Anterior cingulate cortex (tissue), 58 donors: ENCODE measurements around the gene GJB5.

ENCODE experiments used
- DNase-seq, 58 donors: peaks; one replicate each; lab custom pipeline; 2025; lab: John Stamatoyannopoulos, UW

GJB5 gene

DNA sequence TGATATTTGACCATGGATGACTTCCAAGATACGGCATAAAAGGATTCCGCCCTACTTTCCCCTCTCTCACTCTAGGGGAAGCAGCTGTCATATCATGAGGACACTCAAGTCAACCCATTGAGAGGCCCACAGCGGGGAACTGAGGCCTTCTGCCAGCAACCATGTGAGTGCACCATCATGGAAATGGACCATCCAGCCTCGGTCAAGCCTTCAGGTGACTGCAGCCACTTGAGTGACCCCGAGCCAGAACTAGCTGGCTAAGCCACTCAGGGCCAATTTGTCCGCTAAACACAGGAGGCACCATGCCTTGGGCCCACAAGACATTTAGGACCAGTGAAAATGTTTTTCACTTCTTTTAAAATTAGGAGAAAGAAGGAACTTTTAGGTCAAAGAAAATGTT, 11.1 kb upstream of the GJB5 start:
- no peak for DNase-seq

DNA sequence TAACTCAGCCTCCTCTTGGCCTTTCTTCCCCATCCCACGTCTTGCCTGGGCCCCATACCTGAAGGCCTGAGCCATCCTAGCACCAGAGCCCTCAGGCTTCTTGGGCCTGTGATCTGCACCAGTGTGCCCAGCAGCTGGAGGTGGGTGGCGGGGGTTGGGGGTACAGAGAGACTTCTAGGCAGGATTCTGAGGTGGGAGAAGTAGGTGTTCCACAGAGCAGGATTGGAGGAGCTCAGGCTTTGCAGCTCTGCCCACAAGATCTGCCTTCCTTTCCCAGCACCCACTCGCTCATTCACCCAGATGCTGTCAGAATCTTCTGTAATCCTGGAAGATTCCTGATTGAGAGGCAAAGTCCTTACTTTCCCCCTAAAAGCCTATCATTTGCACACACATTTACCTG, 10.0 kb upstream of the GJB5 start:
- DNase-seq, result peak in 6 of 58 donors; percentile 2 to 39 (median 14)

DNA sequence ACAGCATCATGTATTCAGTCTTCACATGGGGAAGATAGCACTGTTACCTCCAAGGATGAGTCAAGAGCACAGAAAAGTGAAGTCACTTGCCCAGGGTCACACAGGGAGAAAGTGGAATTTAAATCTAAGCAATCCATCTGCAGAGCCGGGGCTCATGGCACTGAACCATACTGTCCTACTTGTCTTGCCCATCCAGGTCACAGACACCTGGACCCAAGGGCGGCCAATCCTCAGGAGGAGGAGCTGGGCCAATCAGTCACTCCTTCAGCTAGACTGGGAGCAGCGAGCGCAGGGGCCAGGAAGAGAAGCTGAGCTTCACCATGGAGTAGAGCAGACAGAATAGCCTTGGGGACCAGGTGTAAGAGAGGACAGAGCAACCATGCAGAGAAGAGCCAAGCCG, 9.2 kb upstream of the GJB5 start:
- no peak for DNase-seq

DNA sequence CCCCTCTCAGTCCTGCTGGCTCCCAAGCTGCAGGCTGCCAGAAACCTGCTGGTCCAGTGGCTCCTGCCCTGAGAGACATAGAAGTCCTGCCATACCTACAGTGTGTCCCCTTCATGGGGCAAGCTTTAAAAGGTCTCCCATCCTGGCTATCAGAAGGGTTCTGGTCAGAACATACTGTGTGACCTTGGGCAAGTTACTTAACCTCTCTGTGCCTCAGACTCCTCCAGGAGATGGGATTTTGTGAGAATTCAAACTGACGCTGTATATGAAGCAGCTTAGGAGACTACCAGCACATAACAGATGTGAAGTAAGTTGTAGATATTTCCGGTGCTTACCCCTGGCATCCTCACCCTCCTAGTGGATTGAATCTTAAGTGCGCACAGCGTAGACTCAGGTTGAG, 8.7 kb upstream of the GJB5 start:
- DNase-seq, result no peak

GRCh38 chr1:34746785-34747637, 7.8 kb upstream of the GJB5 start:
- DNase-seq, result no peak

GRCh38 chr1:34747638-34747941, 7.3 kb upstream of the GJB5 start:
- DNase-seq, result no peak

DNA sequence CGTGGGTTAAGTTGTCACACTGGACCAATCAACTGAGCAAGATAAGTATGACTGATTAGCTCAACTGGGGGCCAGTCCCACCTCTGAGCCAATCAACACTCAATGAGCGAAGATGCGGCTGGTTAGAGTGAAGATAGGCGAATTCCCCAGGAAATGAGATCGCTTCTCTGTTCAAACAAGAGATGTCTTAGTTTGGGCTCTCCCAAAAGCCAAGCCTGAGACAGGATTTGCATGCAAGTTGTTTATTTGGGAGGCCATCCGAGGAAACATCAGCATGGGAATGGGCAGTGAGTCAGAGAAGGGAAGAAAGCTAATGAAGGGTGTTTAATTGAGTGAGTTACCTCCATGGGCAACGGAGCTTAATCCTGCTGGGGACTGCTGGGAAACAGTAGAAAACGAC, 4.9 kb upstream of the GJB5 start:
- peak in 2 of 58 donors; percentile 20 to 36 for DNase-seq

- DNase-seq, result peak in 2 of 58 donors; percentile 18 to 20
These were observed 4.2 kb upstream of the GJB5 start for GRCh38 chr1:34750610-34751009.

- DNase-seq, result no peak
These were observed 1.7 kb upstream of the GJB5 start for GRCh38 chr1:34753163-34753562.

DNA sequence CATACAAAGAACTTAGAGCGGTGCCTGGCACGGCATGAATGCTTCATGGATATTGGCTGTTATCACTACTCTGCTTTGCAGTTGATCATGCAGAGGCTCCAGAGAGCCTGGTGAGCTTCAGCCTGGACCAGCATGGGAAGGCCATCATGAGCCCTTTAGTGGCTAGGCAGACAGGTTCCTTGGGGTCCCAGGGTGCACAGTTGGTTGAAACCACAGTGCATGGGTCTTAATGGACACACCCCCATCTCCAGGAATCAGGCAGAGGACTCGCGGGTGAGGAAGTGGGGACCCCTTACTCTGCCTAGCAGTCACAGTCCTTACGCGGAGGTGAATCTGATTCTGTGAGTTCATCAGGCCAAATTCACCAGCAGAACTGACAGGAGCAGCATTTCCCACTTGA, 1.1 kb downstream of the GJB5 start:
- no peak for DNase-seq

GRCh38 chr1:34757386-34757785, 2.5 kb downstream of the GJB5 start:
- DNase-seq, result no peak

- DNase-seq, result no peak
These were observed 3.9 kb downstream of the GJB5 start for GRCh38 chr1:34758751-34759150.

- no peak for DNase-seq
These were observed 4.9 kb downstream of the GJB5 start, which contains the start of gene GJB4 for GRCh38 chr1:34759503-34760357. Gene GJB4, plus strand, starts transcription at chr1:34759740. Its CDS starts 1,515 bp downstream, at chr1:34761255.

DNA sequence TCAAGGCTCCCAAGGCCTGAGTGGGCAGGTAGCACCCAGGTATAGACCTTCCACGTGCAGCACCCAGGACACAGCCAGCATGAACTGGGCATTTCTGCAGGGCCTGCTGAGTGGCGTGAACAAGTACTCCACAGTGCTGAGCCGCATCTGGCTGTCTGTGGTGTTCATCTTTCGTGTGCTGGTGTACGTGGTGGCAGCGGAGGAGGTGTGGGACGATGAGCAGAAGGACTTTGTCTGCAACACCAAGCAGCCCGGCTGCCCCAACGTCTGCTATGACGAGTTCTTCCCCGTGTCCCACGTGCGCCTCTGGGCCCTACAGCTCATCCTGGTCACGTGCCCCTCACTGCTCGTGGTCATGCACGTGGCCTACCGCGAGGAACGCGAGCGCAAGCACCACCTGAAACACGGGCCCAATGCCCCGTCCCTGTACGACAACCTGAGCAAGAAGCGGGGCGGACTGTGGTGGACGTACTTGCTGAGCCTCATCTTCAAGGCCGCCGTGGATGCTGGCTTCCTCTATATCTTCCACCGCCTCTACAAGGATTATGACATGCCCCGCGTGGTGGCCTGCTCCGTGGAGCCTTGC, 6.4 kb downstream of the GJB5 start:
- peak in 1 of 58 donors; percentile 19 for DNase-seq

DNA sequence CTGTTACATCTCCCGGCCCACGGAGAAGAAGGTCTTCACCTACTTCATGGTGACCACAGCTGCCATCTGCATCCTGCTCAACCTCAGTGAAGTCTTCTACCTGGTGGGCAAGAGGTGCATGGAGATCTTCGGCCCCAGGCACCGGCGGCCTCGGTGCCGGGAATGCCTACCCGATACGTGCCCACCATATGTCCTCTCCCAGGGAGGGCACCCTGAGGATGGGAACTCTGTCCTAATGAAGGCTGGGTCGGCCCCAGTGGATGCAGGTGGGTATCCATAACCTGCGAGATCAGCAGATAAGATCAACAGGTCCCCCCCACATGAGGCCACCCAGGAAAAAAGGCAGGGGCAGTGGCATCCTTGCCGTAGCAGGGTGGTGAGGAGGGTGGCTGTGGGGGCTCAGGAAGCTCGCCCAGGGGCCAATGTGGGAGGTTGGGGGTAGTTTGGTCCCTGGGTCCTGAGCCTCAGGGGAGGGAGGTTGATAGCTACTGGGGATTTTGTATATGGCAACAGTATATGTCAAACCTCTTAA, 7.0 kb downstream of the GJB5 start:
- no peak for DNase-seq

DNA sequence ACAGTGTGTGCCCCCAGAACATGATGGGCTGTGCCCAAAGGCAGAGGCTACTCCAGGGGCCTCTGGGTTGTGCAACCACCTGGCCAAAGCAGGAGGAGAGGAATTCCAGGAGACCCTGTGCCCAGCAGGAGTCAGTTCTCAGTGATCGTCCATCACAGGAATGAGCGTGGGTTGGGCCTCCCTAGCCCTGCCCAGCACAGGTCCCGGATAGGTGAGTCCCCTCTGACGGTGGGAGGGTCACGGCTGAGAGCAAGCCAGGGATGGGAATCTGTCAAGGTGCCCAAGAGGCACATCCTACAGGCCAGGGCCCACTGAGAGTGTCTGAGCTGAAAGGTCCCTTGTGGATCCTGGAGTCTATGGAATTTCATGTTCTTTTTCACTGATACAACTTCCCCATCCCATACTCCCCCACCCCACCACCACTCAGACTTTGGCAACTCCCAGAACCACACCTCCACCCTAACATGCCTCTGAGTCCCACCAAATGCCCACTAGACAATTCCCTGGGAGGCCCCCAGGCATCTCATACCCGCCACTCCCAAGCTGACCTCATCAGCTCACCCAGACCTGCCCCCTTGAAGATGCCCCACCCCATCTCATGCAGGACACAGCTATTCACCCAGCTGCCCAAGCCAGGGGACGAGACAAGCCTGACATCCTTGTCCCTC, 7.8 kb downstream of the GJB5 start:
- no peak for DNase-seq

DNA sequence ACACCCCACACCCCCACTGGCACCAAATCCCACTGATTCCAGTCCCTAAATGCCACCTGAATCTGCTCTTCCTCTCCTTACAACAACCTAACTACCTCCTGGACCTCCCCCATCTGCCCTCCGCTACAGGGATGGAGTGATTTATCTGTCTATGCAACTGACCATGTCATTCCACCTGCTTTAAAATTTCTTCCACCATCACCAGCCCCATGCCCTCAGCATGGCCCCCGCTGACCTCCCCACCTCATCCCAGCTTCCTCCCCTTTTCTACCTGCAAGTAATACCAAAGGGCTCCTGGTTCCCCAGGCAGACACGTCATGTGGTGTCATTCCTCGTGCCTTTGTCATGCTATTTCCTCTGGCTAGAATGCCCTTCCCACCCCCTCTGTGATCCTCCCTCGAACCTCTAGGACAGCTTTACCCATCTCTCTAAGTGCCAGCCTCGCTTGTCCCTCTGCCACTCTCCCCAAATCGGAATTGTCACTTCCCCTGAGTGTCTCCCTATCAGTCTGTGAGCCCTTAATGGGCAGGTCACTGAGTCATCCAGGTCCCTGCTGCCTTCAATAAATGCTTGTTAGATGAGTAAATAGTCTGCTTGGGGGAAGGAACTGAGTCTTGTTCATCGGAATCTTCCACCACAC, 8.4 kb downstream of the GJB5 start:
- no peak for DNase-seq

GRCh38 chr1:34768856-34769255, 14.0 kb downstream of the GJB5 start:
- DNase-seq, result no peak

GRCh38 chr1:34770891-34771504, 16.2 kb downstream of the GJB5 start:
- DNase-seq, result peak in 36 of 58 donors; percentile 4 to 82 (median 32)
